Left lung (tissue), 10 donors: Measurements from ENCODE around the gene LAMA2. TPM values are rescaled to one million over a fixed set of nuclear protein-coding genes. Genes with fewer than 3 reads are reported as not detected.

Experiments used
- ATAC-seq: fragments of 200-7000 bp; cut with Tn5 transposase; one replicate; pipeline ENCODE4 v1.9.1; 2020; ENCODE audit warnings: moderate library complexity
- DNase-seq, 4 donors: peaks; one replicate each; pipeline ENCODE4 v3.0.0-alpha.2; 2013 to 2020
- H3K27ac ChIP-seq, 2 donors: fragments of 200-600 bp; sonication (generic) in 1 of 2; one replicate each; pipeline versions ENCODE4 v1.5.0 to v1.8.0; 2020 to 2021
- H3K27me3 ChIP-seq, 2 donors: fragments of 200-600 bp; sonication (generic) in 1 of 2; one replicate each; pipeline versions ENCODE4 v1.5.0 to v1.8.0; 2020 to 2021
- H3K36me3 ChIP-seq, 2 donors: fragments of 200-600 bp; sonication (generic) in 1 of 2; one replicate each; pipeline versions ENCODE4 v1.5.0 to v1.8.0; 2020 to 2021
- H3K4me1 ChIP-seq, 2 donors: fragments of 200-600 bp; one replicate each; pipeline ENCODE4 v1.8.0; 2021
- H3K4me3 ChIP-seq, 2 donors: fragments of 200-600 bp; sonication (generic) in 1 of 2; one replicate each; pipeline versions ENCODE4 v1.5.0 to v1.8.0; 2020 to 2021; ENCODE audit warnings: mild to moderate bottlenecking in 1 of 2
- H3K9me3 ChIP-seq, 2 donors: fragments of 200-600 bp; sonication (generic) in 1 of 2; one replicate each; pipeline versions ENCODE4 v1.5.0 to v1.8.0; 2020 to 2021
- intact Hi-C, 2 donors: fragments of 100-400 bp; cut with DNase I; formaldehyde crosslinking; loops; one replicate each; pipeline versions ENCODE4 v1.11.2 to v1.14.2; 2022
- polyA plus RNA-seq, 6 donors: library from polyadenylated mRNA; unstranded; fragments of 120-200 nt; gene quantifications; one replicate each; pipeline ENCODE4 v1.2.1, GENCODE V29; 2013; ENCODE audit not compliant: insufficient read length in 6 of 6
- total RNA-seq, 2 donors: library from RNA; stranded (reverse); fragmentation: NEBNext Ultra II Directional; extraction: Animal tissue kit (Norgen Biotek cat#: 25700); gene quantifications; one replicate each; pipeline ENCODE4 v1.2.1, GENCODE V29; 2021
- TF ChIP-seq, protein P1 (sequence below), 2 donors: fragments of 200-600 bp; sonication (generic) in 1 of 2; IDR thresholded peaks; one replicate each; pipeline versions ENCODE4 v1.5.0 to v1.8.0; 2021; ENCODE audit warnings: antibody characterized with exemption in 2 of 2
- donor health status: DM: no; HTN: yes; CAD: no.
- donor health status: DM: no; HTN: no; CAD: no.

The LAMA2 gene
- total and polyA plus RNA-seq, 8 donors = 32.7 to 91.7 (median 64.7) TPM

- Histone ChIP-seq H3K27me3 (no peaks in the 10 kb centered on the region), H3K9me3 (no peaks in the 10 kb centered on the region), H3K4me3 (no peak overlapping the region), H3K27ac (no peak overlapping the region), H3K36me3 (no peaks in the 10 kb centered on the region), H3K4me1 (no peaks in the 10 kb centered on the region)
- intact Hi-C loops = no loop called here
- no peak for ATAC-seq
- no peak for DNase-seq
- TF ChIP-seq, protein P1, sequence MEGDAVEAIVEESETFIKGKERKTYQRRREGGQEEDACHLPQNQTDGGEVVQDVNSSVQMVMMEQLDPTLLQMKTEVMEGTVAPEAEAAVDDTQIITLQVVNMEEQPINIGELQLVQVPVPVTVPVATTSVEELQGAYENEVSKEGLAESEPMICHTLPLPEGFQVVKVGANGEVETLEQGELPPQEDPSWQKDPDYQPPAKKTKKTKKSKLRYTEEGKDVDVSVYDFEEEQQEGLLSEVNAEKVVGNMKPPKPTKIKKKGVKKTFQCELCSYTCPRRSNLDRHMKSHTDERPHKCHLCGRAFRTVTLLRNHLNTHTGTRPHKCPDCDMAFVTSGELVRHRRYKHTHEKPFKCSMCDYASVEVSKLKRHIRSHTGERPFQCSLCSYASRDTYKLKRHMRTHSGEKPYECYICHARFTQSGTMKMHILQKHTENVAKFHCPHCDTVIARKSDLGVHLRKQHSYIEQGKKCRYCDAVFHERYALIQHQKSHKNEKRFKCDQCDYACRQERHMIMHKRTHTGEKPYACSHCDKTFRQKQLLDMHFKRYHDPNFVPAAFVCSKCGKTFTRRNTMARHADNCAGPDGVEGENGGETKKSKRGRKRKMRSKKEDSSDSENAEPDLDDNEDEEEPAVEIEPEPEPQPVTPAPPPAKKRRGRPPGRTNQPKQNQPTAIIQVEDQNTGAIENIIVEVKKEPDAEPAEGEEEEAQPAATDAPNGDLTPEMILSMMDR (IDR thresholded peaks at IDR 0.05) = no peak
Measured at GRCh38 chr6:128964771-128965170, 81.8 kb downstream of the LAMA2 start.

- intact Hi-C loops = no loop called here
- ATAC-seq (no peak), DNase-seq (no peak)
- H3K27ac ChIP-seq = no peak overlapping the region
- TF ChIP-seq, protein P1 (IDR thresholded peaks at IDR 0.05) = no peak
- no peaks in the 10 kb centered on the region for H3K9me3 ChIP-seq
- no peaks in the 10 kb centered on the region for H3K27me3 ChIP-seq
- no peak overlapping the region for H3K4me3 ChIP-seq
- H3K36me3 ChIP-seq = no peaks in the 10 kb centered on the region
- no peaks in the 10 kb centered on the region for H3K4me1 ChIP-seq
Measured at GRCh38 chr6:128966934-128967333, 84.0 kb downstream of the LAMA2 start.

GRCh38 chr6:128979071-128979470, 96.1 kb downstream of the LAMA2 start:
- DNase-seq = peak in 1 of 4 donors; percentile 1
- TF ChIP-seq, protein P1 (IDR thresholded peaks at IDR 0.05) = no peak
- Histone ChIP-seq H3K36me3 (no peaks in the 10 kb centered on the region), H3K27me3 (no peaks in the 10 kb centered on the region), H3K4me3 (no peak overlapping the region), H3K27ac (no peak overlapping the region), H3K9me3 (peaks cover 0 to 2% of the 10 kb centered on the region in 2 donors), H3K4me1 (no peaks in the 10 kb centered on the region)
- no peak for ATAC-seq
- intact Hi-C loops = no loop called here

DNA sequence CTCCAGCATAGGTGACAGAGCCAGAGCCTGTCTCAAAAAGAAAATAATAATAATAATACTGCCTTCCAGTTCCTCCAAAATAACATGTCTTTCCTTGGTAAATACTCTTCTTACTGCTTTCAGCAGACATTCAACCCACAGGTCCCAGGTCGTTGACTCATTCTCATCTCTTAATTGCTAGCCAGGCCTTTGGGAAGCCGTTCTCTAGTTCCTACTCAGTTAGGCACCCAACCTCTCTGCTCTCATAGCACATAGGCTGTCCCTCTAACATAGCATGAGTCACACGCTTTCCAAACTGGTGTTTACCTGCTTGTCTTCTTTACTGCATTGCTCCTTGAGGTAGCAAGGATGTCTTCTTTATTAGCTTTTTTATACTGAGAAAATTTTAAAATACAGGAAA, 98.8 kb downstream of the LAMA2 start:
- Histone ChIP-seq H3K4me1 (no peaks in the 10 kb centered on the region), H3K36me3 (no peaks in the 10 kb centered on the region), H3K4me3 (no peak overlapping the region), H3K9me3 (peaks cover 0 to 2% of the 10 kb centered on the region in 2 donors), H3K27ac (no peak overlapping the region), H3K27me3 (no peaks in the 10 kb centered on the region)
- DNase-seq (no peak), ATAC-seq (no peak)
- TF ChIP-seq, protein P1 (IDR thresholded peaks at IDR 0.05) = no peak
- intact Hi-C loops = no loop called here

DNA sequence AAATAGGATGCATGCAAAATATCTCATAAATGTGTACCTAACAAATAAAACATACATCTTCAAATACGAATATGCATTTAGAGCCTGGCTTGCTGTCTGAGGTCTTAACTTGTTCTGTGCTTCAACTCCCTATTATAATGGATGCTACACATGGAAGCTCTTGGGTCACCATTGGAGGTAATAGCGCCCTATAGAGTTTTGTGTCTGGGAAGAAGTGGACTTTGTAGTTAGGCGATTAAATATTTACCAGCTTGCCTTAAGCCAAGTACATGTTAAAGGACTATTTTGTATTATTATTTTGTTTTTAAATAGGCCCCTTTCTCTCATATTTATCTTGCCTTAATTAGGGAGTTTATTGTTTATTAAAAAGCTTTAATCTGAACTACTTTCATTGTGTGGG, 107.4 kb downstream of the LAMA2 start:
- Histone ChIP-seq H3K4me3 (no peak overlapping the region), H3K36me3 (no peaks in the 10 kb centered on the region), H3K27me3 (no peaks in the 10 kb centered on the region), H3K9me3 (no peaks in the 10 kb centered on the region), H3K4me1 (no peaks in the 10 kb centered on the region), H3K27ac (no peak overlapping the region)
- ATAC-seq (no peak), DNase-seq (no peak)
- TF ChIP-seq, protein P1 (IDR thresholded peaks at IDR 0.05) = no peak
- intact Hi-C loops = no loop called here
